Endothelial cell of umbilical vein (primary cell): ENCODE measurements around the gene EID2B. TPM values are rescaled to one million over a fixed set of nuclear protein-coding genes. Genes with fewer than 3 reads are reported as not detected.

ENCODE experiments used
- BruUV-seq: library from RNA; stranded (reverse); fragments of 400-500 nt; replicated peaks from 2 replicates; lab custom pipeline; 2021; lab: Mats Ljungman, UMichigan
- CTCF ChIA-PET: fragments of 300-600, 350-600 bp; sonication (Branson Sonifier 250); formaldehyde crosslinking; loops from one replicate; lab custom pipeline; 2021; ENCODE audit warnings: antibody characterized with exemption, inconsistent platforms; lab: Charles Lee
- POLR2A ChIA-PET: fragments of 300-600, 350-600 bp; sonication (Branson Sonifier 250); formaldehyde crosslinking; loops from one replicate; lab custom pipeline; 2021; ENCODE audit warnings: antibody characterized with exemption, inconsistent platforms; lab: Charles Lee
- DNase-seq: peaks from one replicate; pipeline ENCODE4 v3.0.0-alpha.2; 2011; ENCODE audit warnings: low read depth, low spot score
- FAIRE-seq: peaks from 2 replicates; lab custom pipeline; 2011; peaks lifted over from hg19 to GRCh38; lab: Jason Lieb, UNC
- H2AFZ ChIP-seq: 2 replicates; pipeline ENCODE4 v1.6.0; 2012; ENCODE audit warnings: low read depth, low read length, control low read depth, inconsistent platforms
- H3K27ac ChIP-seq: 2 replicates; pipeline ENCODE4 v1.5.1; 2011; ENCODE audit warnings: low read depth, mild to moderate bottlenecking, control low read depth, low read length, moderate library complexity; ENCODE audit not compliant: insufficient read depth
- H3K27me3 ChIP-seq, 2 experiments: 2 replicates each; pipeline versions ENCODE4 v1.6.0 to v1.6.1; 2011; ENCODE audit warnings: low read length in 2 of 2, mixed read lengths in 1 of 2; ENCODE audit not compliant: control insufficient read depth in 2 of 2, insufficient read depth in 2 of 2
- H3K36me3 ChIP-seq, 2 experiments: 2 replicates in 1 of 2; 3 replicates in 1 of 2; pipeline ENCODE4 v1.5.1; 2011; ENCODE audit warnings: low read length in 2 of 2, mild to moderate bottlenecking in 1 of 2, moderate library complexity in 1 of 2; ENCODE audit not compliant: control insufficient read depth in 2 of 2, insufficient read depth in 2 of 2; ENCODE audit errors: extremely low read depth in 1 of 2
- H3K4me1 ChIP-seq: 3 replicates; pipeline ENCODE4 v1.5.1; 2011; ENCODE audit warnings: mild to moderate bottlenecking, low read length; ENCODE audit not compliant: control insufficient read depth, insufficient read depth; ENCODE audit errors: extremely low read depth
- H3K4me2 ChIP-seq: 2 replicates; pipeline ENCODE4 v1.6.1; 2011; ENCODE audit warnings: low read length, control low read depth, mixed read lengths; ENCODE audit not compliant: insufficient read depth
- H3K4me3 ChIP-seq, 3 experiments: fragments of 200-600 bp in 1 of 3; sonication (generic), shearing (Covaris generic) in 1 of 3; replicated peaks in 1 of 3; 2 replicates each; pipeline ENCODE4 v1.5.1; 2011 to 2016; ENCODE audit warnings: control low read depth in 3 of 3, low read length in 3 of 3, mild to moderate bottlenecking in 2 of 3, inconsistent platforms in 1 of 3, low read depth in 1 of 3, moderate library complexity in 1 of 3; ENCODE audit not compliant: insufficient read depth in 1 of 3
- H3K79me2 ChIP-seq: 2 replicates; pipeline ENCODE4 v1.6.0; 2012; ENCODE audit warnings: low read length, inconsistent platforms; ENCODE audit not compliant: control insufficient read depth, insufficient read depth
- H3K9ac ChIP-seq: replicated peaks from 2 replicates; pipeline ENCODE3; 2011; ENCODE audit warnings: low read length, control low read depth; ENCODE audit not compliant: insufficient read depth; ENCODE audit errors: extremely low read depth
- H3K9me1 ChIP-seq: replicated peaks from 3 replicates; pipeline ENCODE4 v1.6.0; 2011; ENCODE audit warnings: mild to moderate bottlenecking, low read length; ENCODE audit not compliant: control insufficient read depth, insufficient read depth; ENCODE audit errors: extremely low read depth
- H3K9me3 ChIP-seq: replicated peaks from 2 replicates; pipeline ENCODE4 v1.5.1; 2012; ENCODE audit warnings: low read length, inconsistent platforms; ENCODE audit not compliant: control insufficient read depth, insufficient read depth
- H4K20me1 ChIP-seq: replicated peaks from 2 replicates; pipeline ENCODE3; 2011; ENCODE audit warnings: mild to moderate bottlenecking, low read length; ENCODE audit not compliant: control insufficient read depth, insufficient read depth; ENCODE audit errors: extremely low read depth
- CTCF ChIP-seq, 2 donors: IDR thresholded peaks; 1 replicate in 1 of 2; 2 replicates in 1 of 2; pipeline ENCODE4 v1.5.1; 2011; ENCODE audit warnings: low read length in 2 of 2, mild to moderate bottlenecking in 2 of 2, moderate library complexity in 2 of 2, control low read depth in 1 of 2, inconsistent platforms in 1 of 2, low read depth in 1 of 2; ENCODE audit not compliant: insufficient read depth in 1 of 2; ENCODE audit errors: extremely low read depth in 1 of 2
- EZH2 ChIP-seq: IDR thresholded peaks from 2 replicates; pipeline ENCODE4 v1.6.1; 2012; ENCODE audit warnings: borderline replicate concordance, low read depth, mild to moderate bottlenecking, moderate library complexity, low read length, inconsistent platforms; ENCODE audit not compliant: severe bottlenecking
- FOS ChIP-seq: IDR thresholded peaks from 2 replicates; pipeline ENCODE4 v1.6.1; 2011; ENCODE audit warnings: mild to moderate bottlenecking, low read length, moderate library complexity, borderline replicate concordance; ENCODE audit not compliant: insufficient read depth
- GATA2 ChIP-seq: IDR thresholded peaks from 2 replicates; pipeline ENCODE4 v1.7.0; 2011; ENCODE audit warnings: low read depth, mild to moderate bottlenecking, moderate library complexity, mixed read lengths, low read length; ENCODE audit not compliant: insufficient read length, insufficient read depth
- JUN ChIP-seq: IDR thresholded peaks from 2 replicates; pipeline ENCODE4 v1.6.1; 2011; ENCODE audit warnings: borderline replicate concordance, low read depth; ENCODE audit not compliant: insufficient read length, insufficient read depth
- MAX ChIP-seq: IDR thresholded peaks from 2 replicates; pipeline ENCODE4 v1.6.1; 2011; ENCODE audit not compliant: insufficient read depth, insufficient read length
- MYC ChIP-seq: IDR thresholded peaks from one replicate; pipeline ENCODE4 v1.6.1; 2011; ENCODE audit warnings: mild to moderate bottlenecking, low read depth, low read length
- POLR2A ChIP-seq: IDR thresholded peaks from 2 replicates; pipeline ENCODE4 v1.6.1; 2012; ENCODE audit warnings: low read depth, mild to moderate bottlenecking, control low read depth, low read length
- POLR2AphosphoS5 ChIP-seq: IDR thresholded peaks from 2 replicates; pipeline ENCODE4 v1.6.1; 2012; ENCODE audit warnings: low read depth, mild to moderate bottlenecking, control low read depth, low read length, moderate library complexity; ENCODE audit not compliant: insufficient read depth
- dilution Hi-C: fragments of 300-500 bp; cut with MboI; formaldehyde crosslinking; loops from one replicate; pipeline ENCODE4 v1.15.0; 2019; ENCODE audit warnings: low sequenced_read_pairs; ENCODE audit not compliant: extremely low pct_ligation_motif_present
- intact Hi-C: fragments of 100-400 bp; cut with micrococcal nuclease; formaldehyde crosslinking; loops from one replicate; pipeline ENCODE4 v1.10.0; 2022
- polyA plus RNA-seq, 4 experiments: library from polyadenylated mRNA; depleted of rRNA in 3 of 4; stranded (reverse) in 3 of 4; unstranded in 1 of 4; fragments of >200 nt; gene quantifications; 2 replicates each; pipeline versions ENCODE4 v1.2.1 to v1.2.3, GENCODE V29; 2011 to 2012; ENCODE audit warnings: missing spikeins in 1 of 4
- total RNA-seq: library from RNA; stranded (reverse); gene quantifications from 2 replicates; pipeline ENCODE4 v1.2.3, GENCODE V29; 2021

Gene EID2B
- total and polyA plus RNA-seq, 2 donors (not counting 3 experiments of a cell fraction or from before 2014, with no cell fraction given) = 1.7 to 3.9 TPM

- no peaks in the 10 kb centered on the region for H3K9me3 ChIP-seq
- H2AFZ ChIP-seq = no peak overlapping the region
- BruUV-seq = no TSS peak
- FAIRE-seq = no peak
- TF ChIP-seq MYC = no peak
- no peak for TF ChIP-seq JUN
- TF ChIP-seq FOS = no peak
- POLR2A ChIA-PET = no interaction called here
- no peak for DNase-seq
- dilution Hi-C loops (no loop called here), intact Hi-C loops (no loop called here)
- H3K79me2 ChIP-seq = no peaks in the 10 kb centered on the region
- H3K9me1 ChIP-seq = no peaks in the 10 kb centered on the region
- H3K36me3 ChIP-seq = peaks cover 9 to 37% of the 10 kb centered on the region in 2 experiments
- H3K27me3 ChIP-seq = no peaks in the 10 kb centered on the region
- no peak overlapping the region for H3K27ac ChIP-seq
- no peak overlapping the region for H3K4me3 ChIP-seq
- no peaks in the 10 kb centered on the region for H3K4me1 ChIP-seq
- H3K9ac ChIP-seq = no peak overlapping the region
- no peak overlapping the region for H3K4me2 ChIP-seq
- H4K20me1 ChIP-seq = no peaks in the 10 kb centered on the region
- CTCF ChIA-PET = interaction anchor here (1.2 kb wide), 1 partner anchor 16 kb away, joined by 6 read pairs; no protein-coding TSS in a partner anchor
Observed at GRCh38 chr19:39489756-39490155, 42.9 kb downstream of the EID2B start.

- ChIA-PET CTCF (interaction anchor here (1.4 kb wide), 1 partner anchor 9 kb away, joined by 3 read pairs; no protein-coding TSS in a partner anchor), POLR2A (no interaction called here)
- H3K27ac ChIP-seq = no peak overlapping the region
- H3K36me3 ChIP-seq = peaks cover 5 to 19% of the 10 kb centered on the region in 2 experiments
- H3K9me3 ChIP-seq = no peaks in the 10 kb centered on the region
- FAIRE-seq = no peak
- dilution Hi-C loops (no loop called here), intact Hi-C loops (no loop called here)
- peaks cover 16% of the 10 kb centered on the region for H3K4me1 ChIP-seq
- no peak overlapping the region for H3K4me3 ChIP-seq
- BruUV-seq = no TSS peak
- H3K4me2 ChIP-seq = no peak overlapping the region
- DNase-seq = no peak
- H3K9ac ChIP-seq = no peak overlapping the region
- TF ChIP-seq POLR2A (no peak), EZH2 (no peak), GATA2 (no peak), FOS (no peak), POLR2AphosphoS5 (no peak), MYC (no peak), MAX (no peak), CTCF (IDR thresholded peaks at IDR 0.05; ENCODE audit: extremely low read depth in 1 of 2, insufficient read depth in 1 of 2, low read depth in 1 of 2, low read length in 2 of 2) (no peak), JUN (no peak)
- H4K20me1 ChIP-seq = no peaks in the 10 kb centered on the region
- H3K79me2 ChIP-seq = peaks cover 19% of the 10 kb centered on the region
- no peak overlapping the region for H2AFZ ChIP-seq
- H3K9me1 ChIP-seq = no peaks in the 10 kb centered on the region
- no peaks in the 10 kb centered on the region for H3K27me3 ChIP-seq
Observed at GRCh38 chr19:39483141-39483540, 49.5 kb downstream of the EID2B start.
